Stimulated activated CD4-positive, alpha-beta T cell treated with anti-CD3 and anti-CD28 coated beads, TNF-alpha, amount 100 ng/mL, for 4 hours (primary cell): ENCODE results near the gene LGR4.

ENCODE experiments used
- DNase-seq, 3 experiments: peaks; one replicate each; pipeline ENCODE4 v3.0.0-alpha.2; 2020; ENCODE audit warnings: low read depth in 3 of 3

The LGR4 gene

GRCh38 chr11:27403195-27403594 lies 69.4 kb downstream of the LGR4 start:
- no peak for DNase-seq

GRCh38 chr11:27402450-27402849 lies 70.1 kb downstream of the LGR4 start:
- no peak for DNase-seq

DNA sequence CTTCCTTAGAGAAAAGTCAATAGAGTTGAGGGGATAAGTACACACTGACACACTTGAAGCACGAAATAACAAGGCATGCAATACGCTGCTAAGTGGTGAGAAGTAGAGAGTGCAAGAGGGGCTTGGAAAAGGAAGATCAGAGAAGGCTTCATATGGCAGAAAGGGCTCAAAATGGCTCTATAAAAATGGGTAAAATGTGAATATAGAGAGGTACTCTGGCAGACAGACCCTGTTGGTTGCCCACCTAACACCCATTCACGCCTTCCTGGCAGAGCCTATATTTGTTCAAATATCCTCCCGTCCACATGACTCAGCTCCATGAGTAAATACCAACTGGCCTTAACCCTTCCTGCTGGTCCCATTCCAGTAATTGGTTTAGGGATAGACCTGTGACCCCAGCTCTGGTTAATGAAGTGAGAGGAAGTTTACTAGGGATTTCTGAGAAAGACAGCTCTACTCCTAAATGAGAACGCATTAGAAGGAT lies 70.7 kb downstream of the LGR4 start:
- DNase-seq, result no peak

- DNase-seq, result no peak
These were observed 71.2 kb downstream of the LGR4 start for GRCh38 chr11:27401280-27401832.

DNA sequence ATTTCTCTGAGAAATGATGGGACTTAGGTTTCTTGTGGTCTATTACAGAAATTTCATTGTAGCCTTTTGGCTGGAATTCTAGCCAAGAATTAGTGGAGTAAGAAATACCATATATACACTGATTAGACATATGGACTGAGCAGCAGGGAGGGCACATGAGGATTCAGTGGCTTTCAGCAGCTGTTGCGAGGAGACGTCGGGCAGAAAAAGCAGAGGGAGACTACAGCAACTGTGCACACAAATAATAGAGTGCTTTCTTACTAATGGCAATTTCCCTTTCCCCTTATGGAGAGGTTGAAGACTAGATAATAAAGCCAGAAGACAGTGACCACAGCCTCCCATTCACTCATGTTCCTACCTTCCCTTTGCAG lies 74.2 kb downstream of the LGR4 start:
- DNase-seq, result no peak

- DNase-seq, result no peak
These were observed 74.8 kb downstream of the LGR4 start for GRCh38 chr11:27397624-27398399.

DNA sequence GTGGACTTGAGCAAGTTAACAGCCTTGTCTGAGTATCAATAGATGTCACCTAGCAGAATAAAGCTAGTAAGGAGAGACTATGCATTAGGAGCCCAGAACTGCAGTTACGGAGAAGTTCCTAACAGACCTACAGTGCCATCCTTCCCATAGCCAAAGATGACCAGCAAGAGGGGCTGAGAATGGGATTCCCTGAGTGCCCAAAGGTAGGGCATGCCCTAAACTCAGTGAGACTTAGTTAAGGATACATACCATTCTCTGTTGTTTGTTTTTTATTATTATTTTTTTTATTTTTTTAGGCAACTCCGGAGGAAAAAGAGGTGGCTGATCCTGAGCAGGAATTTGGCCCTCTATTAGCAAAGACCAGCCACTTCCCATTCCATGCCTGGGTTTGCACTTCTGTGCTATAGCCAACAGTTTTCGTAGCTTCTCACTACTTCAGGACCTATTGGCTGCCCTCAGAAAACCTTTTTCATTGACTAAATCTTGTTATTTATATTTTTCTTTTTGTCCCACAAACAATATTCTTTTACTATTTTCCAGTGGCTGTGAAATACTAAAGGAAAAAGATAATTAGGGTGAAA lies 76.2 kb downstream of the LGR4 start:
- DNase-seq, result no peak

DNA sequence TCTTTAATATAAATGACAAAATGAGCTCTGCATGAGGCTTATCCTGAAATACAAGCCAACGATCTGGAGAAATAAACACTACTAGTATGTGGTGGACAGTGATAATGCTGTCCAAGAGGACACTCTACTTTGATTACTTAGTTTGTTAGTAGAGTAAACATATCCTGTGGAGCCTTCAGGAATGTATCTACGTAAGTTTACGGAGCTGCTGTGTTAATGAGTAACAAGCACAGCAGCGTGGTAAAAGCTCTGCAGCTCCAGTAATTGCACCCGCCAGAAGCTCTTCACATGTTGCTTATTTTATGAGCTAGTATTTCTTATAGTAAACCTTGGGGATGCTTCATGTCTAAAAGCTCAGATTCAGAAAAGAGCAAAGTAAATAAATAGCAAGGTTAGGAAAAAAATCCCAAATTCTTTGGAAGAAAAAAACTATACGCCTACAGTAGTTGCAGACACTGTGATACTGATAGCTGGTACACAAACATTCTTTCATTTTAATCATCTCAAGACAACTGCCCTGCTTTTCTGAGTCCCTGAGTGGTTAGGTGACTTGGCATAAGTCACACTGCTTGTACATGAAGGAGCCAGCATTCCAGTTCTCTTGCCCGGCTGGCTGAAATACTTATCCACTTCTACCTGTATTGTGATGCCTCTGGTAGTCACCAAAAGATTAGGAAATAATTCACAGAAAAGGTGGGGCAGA lies 76.9 kb downstream of the LGR4 start:
- DNase-seq, result no peak

DNA sequence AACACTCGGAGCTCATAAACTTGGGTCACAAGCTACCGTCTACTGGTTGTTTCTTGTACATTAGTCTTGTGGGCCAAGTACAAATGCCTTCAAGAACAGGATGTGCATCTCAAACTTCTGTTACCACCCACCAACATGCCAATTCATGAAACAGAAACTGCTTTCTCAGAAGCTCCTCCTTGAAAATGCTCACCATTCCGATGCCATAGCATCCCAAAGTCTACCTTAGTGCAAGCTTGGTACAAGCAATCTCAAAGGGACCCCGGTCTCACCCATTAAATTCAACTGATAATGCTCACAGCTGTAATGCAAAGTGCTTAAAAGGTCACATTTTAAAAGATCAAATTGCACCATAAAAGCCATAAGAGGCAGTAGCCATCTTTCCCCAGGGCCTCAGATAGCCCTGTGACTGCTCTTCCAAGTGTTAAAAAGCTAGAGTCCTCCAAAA lies 77.8 kb downstream of the LGR4 start:
- DNase-seq, result no peak

- DNase-seq, result no peak
These were observed 80.1 kb downstream of the LGR4 start for GRCh38 chr11:27392278-27393114.

DNA sequence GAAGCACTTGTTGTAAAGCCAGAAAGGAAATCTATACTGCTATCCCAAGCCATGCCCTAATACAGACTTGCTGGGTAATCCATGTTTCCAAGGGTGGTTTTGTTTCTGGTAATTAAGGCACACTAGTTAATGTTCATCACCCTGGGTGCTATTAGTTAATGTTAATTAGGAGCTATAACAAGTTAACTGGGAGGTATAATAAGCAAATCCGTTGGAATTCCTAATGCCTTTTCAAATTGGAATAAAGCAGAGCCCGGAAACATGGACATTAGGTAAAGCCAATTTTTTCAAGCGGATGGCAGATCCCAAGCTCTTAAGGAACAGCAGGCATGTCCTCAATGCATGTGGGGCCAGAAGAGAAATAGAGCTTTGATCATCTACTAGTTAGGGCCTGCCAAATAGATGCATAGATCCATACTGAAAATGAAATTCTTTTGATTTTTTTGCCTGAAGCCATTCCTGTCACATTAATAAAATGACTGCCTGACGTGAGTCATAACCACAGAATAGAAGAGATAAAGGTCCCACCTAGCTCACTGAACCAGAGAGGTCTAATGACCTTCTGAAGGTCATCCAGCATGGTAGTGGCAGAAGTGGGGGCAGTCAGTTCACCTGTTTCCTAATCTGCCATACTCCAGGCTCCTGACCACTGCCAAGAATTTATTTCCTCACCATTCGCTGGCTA lies 81.1 kb downstream of the LGR4 start:
- DNase-seq, result no peak

- DNase-seq, result no peak
These were observed 82.0 kb downstream of the LGR4 start for GRCh38 chr11:27390318-27391295.

GRCh38 chr11:27388869-27389268 lies 83.7 kb downstream of the LGR4 start:
- no peak for DNase-seq

DNA sequence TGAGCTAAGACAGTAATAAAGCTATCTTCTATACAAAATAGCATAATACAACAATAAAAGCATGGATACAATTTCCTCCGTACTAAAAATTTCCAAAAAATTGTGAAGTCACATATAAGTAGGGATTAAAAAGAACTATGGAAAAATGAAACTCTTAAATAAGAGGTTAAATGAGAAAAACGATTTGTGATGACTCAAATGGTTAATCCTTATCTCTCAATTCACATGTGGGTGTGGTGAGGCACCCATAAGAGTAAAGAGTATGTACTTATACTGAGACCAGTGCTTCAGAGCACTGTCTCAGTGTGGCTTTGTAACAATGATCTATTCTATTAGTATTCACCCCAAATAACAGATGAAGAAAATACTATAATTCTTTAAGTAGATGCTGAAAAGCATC lies 84.6 kb downstream of the LGR4 start:
- DNase-seq, result no peak

- DNase-seq, result no peak
These were observed 85.2 kb downstream of the LGR4 start for GRCh38 chr11:27387362-27387761.

- DNase-seq, result no peak
These were observed 86.3 kb downstream of the LGR4 start for GRCh38 chr11:27386181-27386845.

- DNase-seq, result no peak
These were observed 87.3 kb downstream of the LGR4 start for GRCh38 chr11:27385245-27385644.

- DNase-seq, result no peak
These were observed 88.4 kb downstream of the LGR4 start for GRCh38 chr11:27384227-27384626.

DNA sequence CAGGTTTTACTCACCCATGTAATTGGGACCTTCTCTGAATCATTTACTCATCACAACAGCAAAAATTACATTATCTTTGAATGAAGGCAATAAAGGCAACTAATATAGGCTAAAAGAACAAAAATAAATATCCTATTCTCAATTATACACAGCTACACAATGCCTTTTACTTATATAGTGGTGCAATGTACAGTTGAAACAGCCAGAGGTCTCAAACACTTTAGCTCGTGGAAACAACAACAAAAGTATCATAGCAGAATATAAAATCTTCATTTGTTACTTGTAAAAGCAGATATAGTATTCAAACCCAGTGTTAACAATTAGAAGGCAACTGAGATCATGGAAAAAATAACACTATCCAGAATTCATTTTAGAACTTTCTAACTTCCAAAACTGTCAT lies 88.9 kb downstream of the LGR4 start:
- no peak for DNase-seq
